PC-9 (cell line): ENCODE measurements around the gene CPAMD8. TPM values are rescaled to one million over a fixed set of nuclear protein-coding genes. Genes with fewer than 3 reads are reported as not detected.

ENCODE experiments used
- BruUV-seq: library from RNA; stranded (reverse); fragments of 400-500 nt; replicated peaks from 2 replicates; lab custom pipeline; 2021; lab: Mats Ljungman, UMichigan
- CTCF ChIA-PET: fragments of 300-600 bp; sonication (Branson Sonifier 250); formaldehyde crosslinking; loops from one replicate; lab custom pipeline; 2022; ENCODE audit warnings: antibody characterized with exemption; lab: Charles Lee
- POLR2A ChIA-PET: fragments of 300-600 bp; sonication (Branson Sonifier 250); formaldehyde crosslinking; loops from one replicate; lab custom pipeline; 2022; ENCODE audit warnings: antibody characterized with exemption; ENCODE audit not compliant: unreplicated experiment; lab: Charles Lee
- DNase-seq, 2 experiments: peaks; one replicate each; pipeline versions ENCODE4 v3.0.0 to v3.0.0-alpha.2; 2015 to 2022; ENCODE audit warnings: mixed read lengths in 1 of 2
- H2AFZ ChIP-seq: fragments of 200-600 bp; sonication (generic); 2 replicates; pipeline ENCODE4 v1.8.1; 2017; ENCODE audit warnings: antibody characterized with exemption
- H3F3A ChIP-seq: fragments of 200-600 bp; sonication (generic); 2 replicates; pipeline ENCODE4 v1.8.1; 2017; ENCODE audit warnings: antibody characterized with exemption, mild to moderate bottlenecking, low read depth; ENCODE audit not compliant: insufficient read depth
- H3K27ac ChIP-seq: fragments of 200-600 bp; sonication (generic); 2 replicates; pipeline ENCODE4 v1.6.1; 2016; ENCODE audit warnings: mixed run types
- H3K27me3 ChIP-seq: fragments of 200-600 bp; sonication (generic); 2 replicates; pipeline ENCODE4 v1.6.1; 2016; ENCODE audit warnings: low read depth, mixed run types; ENCODE audit not compliant: insufficient read depth
- H3K36me3 ChIP-seq: fragments of 200-600 bp; sonication (generic); 2 replicates; pipeline ENCODE4 v1.6.1; 2016; ENCODE audit warnings: low read depth, mixed run types
- H3K4me1 ChIP-seq: fragments of 200-600 bp; sonication (generic); replicated peaks from 2 replicates; pipeline ENCODE4 v1.6.1; 2016; ENCODE audit warnings: mixed run types; ENCODE audit not compliant: insufficient read depth
- H3K4me2 ChIP-seq: fragments of 200-600 bp; sonication (generic); 2 replicates; pipeline ENCODE4 v1.6.1; 2017; ENCODE audit warnings: mixed run types
- H3K4me3 ChIP-seq: fragments of 200-600 bp; sonication (generic); 2 replicates; pipeline ENCODE4 v1.6.1; 2016; ENCODE audit warnings: mixed run types
- H3K79me2 ChIP-seq: fragments of 200-600 bp; sonication (generic); 2 replicates; pipeline ENCODE4 v1.6.1; 2017; ENCODE audit warnings: low read depth, mixed run types
- H3K9me2 ChIP-seq: fragments of 200-600 bp; sonication (generic); 2 replicates; pipeline ENCODE4 v1.8.1; 2017; ENCODE audit warnings: mild to moderate bottlenecking; ENCODE audit not compliant: insufficient read depth
- H3K9me3 ChIP-seq: fragments of 200-600 bp; sonication (generic); 2 replicates; pipeline ENCODE4 v1.8.1; 2016; ENCODE audit warnings: low read depth; ENCODE audit not compliant: insufficient read depth
- H4K20me1 ChIP-seq: fragments of 200-600 bp; sonication (generic); 2 replicates; pipeline ENCODE4 v1.8.1; 2017; ENCODE audit not compliant: insufficient read depth
- EZH2 ChIP-seq: fragments of 200-600 bp; sonication (generic); IDR thresholded peaks from 2 replicates; pipeline ENCODE4 v1.8.0; 2017; ENCODE audit warnings: antibody characterized with exemption, low read depth
- intact Hi-C: fragments of 100-400 bp; cut with micrococcal nuclease; formaldehyde crosslinking; loops from one replicate; pipeline ENCODE4 v1.10.0; 2022; ENCODE audit not compliant: unreplicated experiment
- total RNA-seq: library from RNA; stranded (reverse); gene quantifications from 2 replicates; pipeline ENCODE4 v1.2.3, GENCODE V29; 2021
- TF ChIP-seq, protein P1 (sequence below): fragments of 200-600 bp; sonication (generic); conservative IDR thresholded peaks from 2 replicates; pipeline ENCODE4 v1.6.1; 2017; ENCODE audit warnings: mixed run types, antibody characterized with exemption, mild to moderate bottlenecking, moderate library complexity

Gene CPAMD8
- total RNA-seq, 1 experiment from 2014 or later: 25.8 TPM

DNA sequence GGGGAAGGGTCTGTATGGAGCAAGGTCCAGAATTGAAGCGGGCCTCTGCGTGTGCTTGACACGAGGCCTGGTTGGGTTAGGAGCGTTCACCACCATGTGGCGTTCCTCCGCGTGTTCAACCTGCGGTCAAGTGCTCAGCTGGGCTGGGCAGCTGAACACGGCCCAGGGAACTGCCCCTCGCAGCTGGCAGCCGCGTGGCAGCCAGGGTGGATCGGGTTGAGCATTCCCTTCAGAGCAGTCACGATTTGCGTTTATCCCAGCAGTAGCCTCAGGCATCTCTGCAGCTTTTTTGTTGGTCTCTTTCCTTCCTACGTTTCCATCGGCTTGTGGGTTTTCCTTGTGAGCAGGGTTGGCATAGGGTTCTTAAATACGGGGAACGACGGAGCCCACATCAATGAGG is 166.5 kb downstream of the CPAMD8 start:
- no peak overlapping the region for H3K4me2 ChIP-seq
- no peaks in the 10 kb centered on the region for H3K9me3 ChIP-seq
- no peak for TF ChIP-seq EZH2
- H3K4me3 ChIP-seq: no peak overlapping the region
- no peaks in the 10 kb centered on the region for H3K27me3 ChIP-seq
- no peaks in the 10 kb centered on the region for H3K4me1 ChIP-seq
- intact Hi-C loops: no loop called here
- H2AFZ ChIP-seq: no peak overlapping the region
- no peaks in the 10 kb centered on the region for H3K79me2 ChIP-seq
- H3K9me2 ChIP-seq: no peaks in the 10 kb centered on the region
- POLR2A ChIA-PET: no interaction called here
- no peak for DNase-seq
- BruUV-seq: no TSS peak
- H3K36me3 ChIP-seq: peaks cover 18% of the 10 kb centered on the region; the same call in 1 of the 2 replicates
- CTCF ChIA-PET: interaction anchor here (0.8 kb wide), 1 partner anchor 347 kb away, joined by 8 read pairs; no protein-coding TSS in a partner anchor
- no peak overlapping the region for H3K27ac ChIP-seq
- H3F3A ChIP-seq: no peaks in the 10 kb centered on the region; the same call in none of the 2 replicates
- H4K20me1 ChIP-seq: no peaks in the 10 kb centered on the region

DNA sequence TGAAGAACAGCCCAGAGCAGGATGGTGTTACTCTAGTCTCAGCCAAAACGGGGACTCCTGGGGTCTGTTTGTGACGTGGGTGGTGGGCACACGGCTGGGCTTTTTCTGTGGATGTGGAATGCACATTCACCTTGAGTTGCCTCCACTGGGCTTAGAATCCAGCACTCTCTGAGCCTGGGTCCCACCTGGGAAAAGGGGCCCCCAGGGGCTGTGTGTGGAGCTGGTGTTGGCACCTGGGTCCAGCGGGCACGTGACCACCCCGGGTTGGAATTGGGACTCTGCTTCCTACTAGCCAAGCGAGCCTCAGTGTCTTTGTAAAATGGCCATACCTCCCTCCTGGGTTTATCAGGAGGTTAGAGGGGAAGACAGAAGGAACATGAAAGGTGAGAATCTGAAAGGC is 167.0 kb downstream of the CPAMD8 start:
- H3K4me1 ChIP-seq: no peaks in the 10 kb centered on the region
- intact Hi-C loops: no loop called here
- no peak overlapping the region for H2AFZ ChIP-seq
- BruUV-seq: no TSS peak
- H3K27me3 ChIP-seq: no peaks in the 10 kb centered on the region
- H3F3A ChIP-seq: no peaks in the 10 kb centered on the region; the same call in none of the 2 replicates
- H3K4me3 ChIP-seq: no peak overlapping the region
- 0 out of 2 replicates have a peak, but pooled peaks cover 5% of the 10 kb centered on the region for H4K20me1 ChIP-seq
- no peak for TF ChIP-seq EZH2
- TF ChIP-seq, protein P1, sequence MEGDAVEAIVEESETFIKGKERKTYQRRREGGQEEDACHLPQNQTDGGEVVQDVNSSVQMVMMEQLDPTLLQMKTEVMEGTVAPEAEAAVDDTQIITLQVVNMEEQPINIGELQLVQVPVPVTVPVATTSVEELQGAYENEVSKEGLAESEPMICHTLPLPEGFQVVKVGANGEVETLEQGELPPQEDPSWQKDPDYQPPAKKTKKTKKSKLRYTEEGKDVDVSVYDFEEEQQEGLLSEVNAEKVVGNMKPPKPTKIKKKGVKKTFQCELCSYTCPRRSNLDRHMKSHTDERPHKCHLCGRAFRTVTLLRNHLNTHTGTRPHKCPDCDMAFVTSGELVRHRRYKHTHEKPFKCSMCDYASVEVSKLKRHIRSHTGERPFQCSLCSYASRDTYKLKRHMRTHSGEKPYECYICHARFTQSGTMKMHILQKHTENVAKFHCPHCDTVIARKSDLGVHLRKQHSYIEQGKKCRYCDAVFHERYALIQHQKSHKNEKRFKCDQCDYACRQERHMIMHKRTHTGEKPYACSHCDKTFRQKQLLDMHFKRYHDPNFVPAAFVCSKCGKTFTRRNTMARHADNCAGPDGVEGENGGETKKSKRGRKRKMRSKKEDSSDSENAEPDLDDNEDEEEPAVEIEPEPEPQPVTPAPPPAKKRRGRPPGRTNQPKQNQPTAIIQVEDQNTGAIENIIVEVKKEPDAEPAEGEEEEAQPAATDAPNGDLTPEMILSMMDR: no peak
- H3K79me2 ChIP-seq: no peaks in the 10 kb centered on the region
- ChIA-PET CTCF (interaction anchor here (0.8 kb wide), 1 partner anchor 347 kb away, joined by 8 read pairs; no protein-coding TSS in a partner anchor), POLR2A (no interaction called here)
- no peak overlapping the region for H3K4me2 ChIP-seq
- H3K9me2 ChIP-seq: no peaks in the 10 kb centered on the region
- peaks cover 19% of the 10 kb centered on the region; the same call in 1 of the 2 replicates for H3K36me3 ChIP-seq
- DNase-seq: no peak
- no peak overlapping the region for H3K27ac ChIP-seq
- H3K9me3 ChIP-seq: no peaks in the 10 kb centered on the region

DNA sequence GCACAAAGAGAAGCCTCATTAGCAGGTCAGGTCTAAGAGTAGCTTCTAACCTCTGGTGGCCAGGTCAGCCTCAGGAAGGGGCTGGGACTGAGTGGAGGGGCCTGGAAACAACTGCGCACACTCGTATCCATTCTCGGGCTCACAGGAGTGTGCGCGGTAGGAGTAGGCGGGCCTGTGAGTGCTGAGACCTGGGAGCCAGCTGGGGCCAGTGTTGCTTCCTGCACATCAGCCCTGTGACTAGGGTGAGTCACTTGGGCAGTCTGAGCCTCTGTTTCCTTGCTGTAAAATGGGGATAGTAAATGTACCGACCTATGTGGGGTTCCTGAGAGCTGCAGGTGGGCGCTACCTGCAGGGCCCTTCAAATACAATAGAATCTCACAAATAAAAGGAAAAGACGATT is 170.5 kb downstream of the CPAMD8 start:
- no TSS peak for BruUV-seq
- 0 out of 2 replicates have a peak, but pooled peaks cover 22% of the 10 kb centered on the region for H4K20me1 ChIP-seq
- no peak overlapping the region for H3K4me2 ChIP-seq
- no peaks in the 10 kb centered on the region for H3K79me2 ChIP-seq
- no peaks in the 10 kb centered on the region; the same call in none of the 2 replicates for H3F3A ChIP-seq
- intact Hi-C loops: no loop called here
- DNase-seq: no peak
- H3K36me3 ChIP-seq: peaks cover 15% of the 10 kb centered on the region
- no peak for TF ChIP-seq EZH2
- TF ChIP-seq, protein P1: no peak
- no peaks in the 10 kb centered on the region for H3K9me3 ChIP-seq
- H3K27ac ChIP-seq: no peak overlapping the region
- no peak overlapping the region for H3K4me3 ChIP-seq
- H3K9me2 ChIP-seq: no peaks in the 10 kb centered on the region
- no peaks in the 10 kb centered on the region for H3K4me1 ChIP-seq
- ChIA-PET CTCF (no interaction called here), POLR2A (no interaction called here)
- H3K27me3 ChIP-seq: no peaks in the 10 kb centered on the region
- no peak overlapping the region for H2AFZ ChIP-seq

DNA sequence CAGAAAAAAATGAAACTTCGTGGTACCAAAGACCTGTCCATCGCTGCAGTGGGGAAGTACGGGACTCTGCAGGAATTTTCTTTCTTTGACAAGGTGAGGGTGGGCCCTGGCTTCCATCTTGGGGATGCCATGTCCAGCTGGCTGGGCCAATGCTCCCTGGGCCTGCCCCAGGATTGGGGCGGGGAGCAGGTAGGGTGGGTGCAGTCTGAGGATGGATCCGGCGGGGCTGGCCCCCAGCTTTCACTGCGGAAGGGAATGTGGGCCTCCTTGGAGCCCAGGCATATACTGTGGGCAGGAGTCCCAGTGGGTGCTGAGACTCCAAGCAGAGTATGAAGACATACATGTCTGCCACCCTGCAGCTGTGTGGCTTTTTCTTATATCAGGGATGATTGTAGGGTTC is 173.5 kb downstream of the CPAMD8 start:
- Histone ChIP-seq H3K79me2 (no peaks in the 10 kb centered on the region), H3F3A (peaks cover 18% of the 10 kb centered on the region), H3K27me3 (no peaks in the 10 kb centered on the region), H3K9me3 (no peaks in the 10 kb centered on the region), H3K4me1 (peaks cover 24% of the 10 kb centered on the region), H3K27ac (no peak overlapping the region), H2AFZ (no peak overlapping the region), H3K4me2 (no peak overlapping the region), H3K4me3 (no peak overlapping the region), H3K9me2 (no peaks in the 10 kb centered on the region), H4K20me1 (peaks cover 29% of the 10 kb centered on the region; the same call in 1 of the 2 replicates), H3K36me3 (peaks cover 38% of the 10 kb centered on the region)
- intact Hi-C loops: no loop called here
- ChIA-PET POLR2A (no interaction called here), CTCF (no interaction called here)
- no peak for DNase-seq
- TF ChIP-seq, protein P1: no peak
- TF ChIP-seq EZH2: no peak
- BruUV-seq: no TSS peak
